ENCODE data around the gene VSIG2.

The VSIG2 gene

DNA sequence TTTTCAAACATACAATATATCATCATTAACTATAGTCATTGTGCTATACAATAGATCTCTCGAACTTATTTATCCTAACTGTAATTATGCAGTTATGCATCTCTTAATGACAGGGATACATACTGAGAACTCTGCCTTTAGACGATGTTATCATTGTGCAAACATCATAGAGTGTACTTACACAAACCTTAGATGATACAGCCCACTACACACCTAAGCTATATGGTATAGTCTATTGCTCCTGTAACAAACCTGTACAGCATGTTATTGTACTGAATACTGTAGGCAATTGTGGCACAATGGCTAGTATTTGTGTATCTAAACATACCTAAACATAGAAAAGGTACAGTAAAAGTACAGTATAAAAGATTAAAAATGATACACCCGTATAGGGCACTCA is 39.7 kb downstream of the VSIG2 start (continued):
- no peak for TF ChIP-seq ZNF8 (CRISPR knock-in tag; IDR thresholded peaks at IDR 0.05)

DNA sequence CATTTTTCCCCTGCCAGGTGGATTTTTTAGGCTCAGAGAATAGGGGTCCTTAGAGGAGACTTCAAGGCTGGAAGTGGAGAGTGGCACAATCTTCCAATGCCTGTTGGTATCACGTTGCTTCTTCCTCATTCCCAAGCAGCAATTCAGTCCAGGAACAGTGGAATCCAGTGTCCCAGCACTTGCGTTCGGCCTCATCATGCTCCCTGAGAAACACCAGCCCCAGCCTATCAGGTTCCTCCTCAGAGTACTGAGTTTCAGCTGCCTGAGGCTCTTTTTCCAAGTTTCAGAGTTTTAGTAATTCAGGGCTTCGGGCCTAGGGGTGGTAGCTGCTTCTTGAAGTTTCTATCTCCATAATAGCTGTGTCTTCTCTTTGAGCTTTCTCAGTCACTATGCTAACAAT is 44.2 kb downstream of the VSIG2 start:
- ATAC-seq, result no peak
- no peak for TF ChIP-seq ARNTL (CRISPR knock-in tag; IDR thresholded peaks at IDR 0.05; ENCODE audit: borderline replicate concordance, low read depth)
- no peak for TF ChIP-seq CSDC2 (CRISPR knock-in tag; IDR thresholded peaks at IDR 0.05)
- no peak for TF ChIP-seq ZNF565 (CRISPR knock-in tag; conservative IDR thresholded peaks at IDR 0.05; ENCODE audit: low read depth)
- TF ChIP-seq TCF4 (CRISPR knock-in tag; IDR thresholded peaks at IDR 0.05; ENCODE audit: borderline replicate concordance), result no peak
- no peak for TF ChIP-seq ZC3H10 (CRISPR knock-in tag; IDR thresholded peaks at IDR 0.05)
- no peak for TF ChIP-seq ESRRG (CRISPR knock-in tag; IDR thresholded peaks at IDR 0.05)
- no peak for TF ChIP-seq GLIS3 (CRISPR knock-in tag; IDR thresholded peaks at IDR 0.05)
- TF ChIP-seq, protein P1, sequence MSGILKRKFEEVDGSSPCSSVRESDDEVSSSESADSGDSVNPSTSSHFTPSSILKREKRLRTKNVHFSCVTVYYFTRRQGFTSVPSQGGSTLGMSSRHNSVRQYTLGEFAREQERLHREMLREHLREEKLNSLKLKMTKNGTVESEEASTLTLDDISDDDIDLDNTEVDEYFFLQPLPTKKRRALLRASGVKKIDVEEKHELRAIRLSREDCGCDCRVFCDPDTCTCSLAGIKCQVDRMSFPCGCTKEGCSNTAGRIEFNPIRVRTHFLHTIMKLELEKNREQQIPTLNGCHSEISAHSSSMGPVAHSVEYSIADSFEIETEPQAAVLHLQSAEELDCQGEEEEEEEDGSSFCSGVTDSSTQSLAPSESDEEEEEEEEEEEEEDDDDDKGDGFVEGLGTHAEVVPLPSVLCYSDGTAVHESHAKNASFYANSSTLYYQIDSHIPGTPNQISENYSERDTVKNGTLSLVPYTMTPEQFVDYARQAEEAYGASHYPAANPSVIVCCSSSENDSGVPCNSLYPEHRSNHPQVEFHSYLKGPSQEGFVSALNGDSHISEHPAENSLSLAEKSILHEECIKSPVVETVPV (CRISPR knock-in tag; IDR thresholded peaks at IDR 0.05), result no peak
- TF ChIP-seq, protein P2, sequence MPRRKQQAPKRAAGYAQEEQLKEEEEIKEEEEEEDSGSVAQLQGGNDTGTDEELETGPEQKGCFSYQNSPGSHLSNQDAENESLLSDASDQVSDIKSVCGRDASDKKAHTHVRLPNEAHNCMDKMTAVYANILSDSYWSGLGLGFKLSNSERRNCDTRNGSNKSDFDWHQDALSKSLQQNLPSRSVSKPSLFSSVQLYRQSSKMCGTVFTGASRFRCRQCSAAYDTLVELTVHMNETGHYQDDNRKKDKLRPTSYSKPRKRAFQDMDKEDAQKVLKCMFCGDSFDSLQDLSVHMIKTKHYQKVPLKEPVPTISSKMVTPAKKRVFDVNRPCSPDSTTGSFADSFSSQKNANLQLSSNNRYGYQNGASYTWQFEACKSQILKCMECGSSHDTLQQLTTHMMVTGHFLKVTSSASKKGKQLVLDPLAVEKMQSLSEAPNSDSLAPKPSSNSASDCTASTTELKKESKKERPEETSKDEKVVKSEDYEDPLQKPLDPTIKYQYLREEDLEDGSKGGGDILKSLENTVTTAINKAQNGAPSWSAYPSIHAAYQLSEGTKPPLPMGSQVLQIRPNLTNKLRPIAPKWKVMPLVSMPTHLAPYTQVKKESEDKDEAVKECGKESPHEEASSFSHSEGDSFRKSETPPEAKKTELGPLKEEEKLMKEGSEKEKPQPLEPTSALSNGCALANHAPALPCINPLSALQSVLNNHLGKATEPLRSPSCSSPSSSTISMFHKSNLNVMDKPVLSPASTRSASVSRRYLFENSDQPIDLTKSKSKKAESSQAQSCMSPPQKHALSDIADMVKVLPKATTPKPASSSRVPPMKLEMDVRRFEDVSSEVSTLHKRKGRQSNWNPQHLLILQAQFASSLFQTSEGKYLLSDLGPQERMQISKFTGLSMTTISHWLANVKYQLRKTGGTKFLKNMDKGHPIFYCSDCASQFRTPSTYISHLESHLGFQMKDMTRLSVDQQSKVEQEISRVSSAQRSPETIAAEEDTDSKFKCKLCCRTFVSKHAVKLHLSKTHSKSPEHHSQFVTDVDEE (CRISPR knock-in tag; IDR thresholded peaks at IDR 0.05), result no peak
- no peak for TF ChIP-seq SNAI2 (CRISPR knock-in tag; IDR thresholded peaks at IDR 0.05)
- no peak for TF ChIP-seq PPARA (CRISPR knock-in tag; IDR thresholded peaks at IDR 0.05; ENCODE audit: borderline replicate concordance)
- no peak for TF ChIP-seq ZFP3 (CRISPR knock-in tag; IDR thresholded peaks at IDR 0.05)
- TF ChIP-seq RARB (CRISPR knock-in tag; IDR thresholded peaks at IDR 0.05), result no peak
- TF ChIP-seq TOX (CRISPR knock-in tag; IDR thresholded peaks at IDR 0.05; ENCODE audit: borderline replicate concordance), result no peak
- TF ChIP-seq ISL1 (CRISPR knock-in tag; IDR thresholded peaks at IDR 0.05), result no peak
- TF ChIP-seq, protein P3, sequence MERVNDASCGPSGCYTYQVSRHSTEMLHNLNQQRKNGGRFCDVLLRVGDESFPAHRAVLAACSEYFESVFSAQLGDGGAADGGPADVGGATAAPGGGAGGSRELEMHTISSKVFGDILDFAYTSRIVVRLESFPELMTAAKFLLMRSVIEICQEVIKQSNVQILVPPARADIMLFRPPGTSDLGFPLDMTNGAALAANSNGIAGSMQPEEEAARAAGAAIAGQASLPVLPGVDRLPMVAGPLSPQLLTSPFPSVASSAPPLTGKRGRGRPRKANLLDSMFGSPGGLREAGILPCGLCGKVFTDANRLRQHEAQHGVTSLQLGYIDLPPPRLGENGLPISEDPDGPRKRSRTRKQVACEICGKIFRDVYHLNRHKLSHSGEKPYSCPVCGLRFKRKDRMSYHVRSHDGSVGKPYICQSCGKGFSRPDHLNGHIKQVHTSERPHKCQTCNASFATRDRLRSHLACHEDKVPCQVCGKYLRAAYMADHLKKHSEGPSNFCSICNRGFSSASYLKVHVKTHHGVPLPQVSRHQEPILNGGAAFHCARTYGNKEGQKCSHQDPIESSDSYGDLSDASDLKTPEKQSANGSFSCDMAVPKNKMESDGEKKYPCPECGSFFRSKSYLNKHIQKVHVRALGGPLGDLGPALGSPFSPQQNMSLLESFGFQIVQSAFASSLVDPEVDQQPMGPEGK (CRISPR knock-in tag; IDR thresholded peaks at IDR 0.05; ENCODE audit: borderline replicate concordance), result no peak
- TF ChIP-seq ZFP30 (CRISPR knock-in tag; IDR thresholded peaks at IDR 0.05), result no peak
- TF ChIP-seq OSR1 (CRISPR knock-in tag; IDR thresholded peaks at IDR 0.05), result no peak

DNA sequence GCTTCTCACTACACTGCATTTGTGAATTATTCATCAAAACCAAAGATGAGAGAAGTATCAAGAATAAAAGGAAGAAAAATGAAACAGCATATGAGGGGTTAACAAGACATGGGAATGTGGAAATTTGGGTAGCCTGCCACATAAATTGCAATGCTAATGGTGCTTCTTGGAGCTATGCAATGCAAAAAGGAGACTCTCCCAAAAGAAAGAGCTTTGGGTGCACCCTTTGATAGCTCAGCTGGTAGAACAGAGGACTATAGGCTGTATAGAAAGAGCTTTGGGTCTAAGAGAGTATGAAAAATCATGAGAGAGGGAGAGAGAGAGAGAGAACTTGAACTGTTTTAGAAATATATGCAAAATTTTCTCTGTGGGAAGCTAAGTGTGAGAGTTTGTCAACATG is 52.0 kb downstream of the VSIG2 start:
- no peak for ATAC-seq
- TF ChIP-seq ARNTL (CRISPR knock-in tag; IDR thresholded peaks at IDR 0.05; ENCODE audit: borderline replicate concordance, low read depth), result no peak
- TF ChIP-seq, protein P4, sequence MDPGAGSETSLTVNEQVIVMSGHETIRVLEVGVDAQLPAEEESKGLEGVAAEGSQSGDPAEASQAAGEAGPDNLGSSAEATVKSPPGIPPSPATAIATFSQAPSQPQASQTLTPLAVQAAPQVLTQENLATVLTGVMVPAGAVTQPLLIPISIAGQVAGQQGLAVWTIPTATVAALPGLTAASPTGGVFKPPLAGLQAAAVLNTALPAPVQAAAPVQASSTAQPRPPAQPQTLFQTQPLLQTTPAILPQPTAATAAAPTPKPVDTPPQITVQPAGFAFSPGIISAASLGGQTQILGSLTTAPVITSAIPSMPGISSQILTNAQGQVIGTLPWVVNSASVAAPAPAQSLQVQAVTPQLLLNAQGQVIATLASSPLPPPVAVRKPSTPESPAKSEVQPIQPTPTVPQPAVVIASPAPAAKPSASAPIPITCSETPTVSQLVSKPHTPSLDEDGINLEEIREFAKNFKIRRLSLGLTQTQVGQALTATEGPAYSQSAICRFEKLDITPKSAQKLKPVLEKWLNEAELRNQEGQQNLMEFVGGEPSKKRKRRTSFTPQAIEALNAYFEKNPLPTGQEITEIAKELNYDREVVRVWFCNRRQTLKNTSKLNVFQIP (CRISPR knock-in tag; IDR thresholded peaks at IDR 0.05; ENCODE audit: borderline replicate concordance, low read depth), result no peak
- no peak for TF ChIP-seq TOX (CRISPR knock-in tag; IDR thresholded peaks at IDR 0.05; ENCODE audit: borderline replicate concordance)
- TF ChIP-seq TCF4 (CRISPR knock-in tag; IDR thresholded peaks at IDR 0.05; ENCODE audit: borderline replicate concordance), result no peak
- TF ChIP-seq SNAI2 (CRISPR knock-in tag; IDR thresholded peaks at IDR 0.05), result no peak
- TF ChIP-seq PPARA (CRISPR knock-in tag; IDR thresholded peaks at IDR 0.05; ENCODE audit: borderline replicate concordance), result no peak
- TF ChIP-seq ZNF70 (CRISPR knock-in tag; IDR thresholded peaks at IDR 0.05), result no peak
- TF ChIP-seq ZC3H10 (CRISPR knock-in tag; IDR thresholded peaks at IDR 0.05), result no peak
- TF ChIP-seq, protein P3 (CRISPR knock-in tag; IDR thresholded peaks at IDR 0.05; ENCODE audit: borderline replicate concordance), result no peak
- no peak for TF ChIP-seq ZFP30 (CRISPR knock-in tag; IDR thresholded peaks at IDR 0.05)
- TF ChIP-seq GLIS3 (CRISPR knock-in tag; IDR thresholded peaks at IDR 0.05), result no peak
- TF ChIP-seq CSDC2 (CRISPR knock-in tag; IDR thresholded peaks at IDR 0.05), result no peak
